ENCODE results near the gene KRT85.
"Not testable (repeated sequence)": the region's sequence is repeated elsewhere in the genome, so short reads cannot be mapped to it uniquely, and the experiment has no call there.

- not testable (repeated sequence) for TF ChIP-seq CTCF (IDR thresholded peaks at IDR 0.05; ENCODE audit: insufficient read depth, low read depth, low read length); EZH2 (IDR thresholded peaks at IDR 0.05; ENCODE audit: insufficient read depth, low read length)
Measured at GRCh38 chr12:52315721-52316120, 51.6 kb downstream of the KRT85 start.

All from astrocyte (in vitro differentiated cells and primary cell).